HG03064 (cell line): ENCODE data around the gene PLEKHA7.

Experiments used
- ATAC-seq: cut with Tn5 transposase; IDR thresholded peaks from one replicate; pipeline ENCODE4 v1.9.1; 2021; ENCODE audit warnings: low read depth; ENCODE audit not compliant: unreplicated experiment

Gene PLEKHA7

GRCh38 chr11:16767137-16767536 lies 247.1 kb downstream of the PLEKHA7 start:
- no peak for ATAC-seq

- ATAC-seq = no peak
These were observed 249.3 kb downstream of the PLEKHA7 start for GRCh38 chr11:16764888-16765287.

GRCh38 chr11:16763746-16764145 lies 250.5 kb downstream of the PLEKHA7 start:
- ATAC-seq = no peak

- ATAC-seq = no peak
These were observed 254.2 kb downstream of the PLEKHA7 start for GRCh38 chr11:16759857-16760508.

- no peak for ATAC-seq
These were observed 255.7 kb downstream of the PLEKHA7 start for GRCh38 chr11:16758382-16759024.

- no peak for ATAC-seq
These were observed 263.8 kb downstream of the PLEKHA7 start for GRCh38 chr11:16750417-16750816.

GRCh38 chr11:16749666-16750065 lies 264.5 kb downstream of the PLEKHA7 start:
- no peak for ATAC-seq

- no peak for ATAC-seq
These were observed 265.1 kb downstream of the PLEKHA7 start for GRCh38 chr11:16749092-16749491.

- ATAC-seq = no peak
These were observed 268.1 kb downstream of the PLEKHA7 start for GRCh38 chr11:16745950-16746605.

- ATAC-seq = no peak
These were observed 270.0 kb downstream of the PLEKHA7 start for GRCh38 chr11:16744128-16744725.

GRCh38 chr11:16743478-16743877 lies 270.7 kb downstream of the PLEKHA7 start:
- ATAC-seq = no peak

GRCh38 chr11:16741473-16741872 lies 272.7 kb downstream of the PLEKHA7 start:
- ATAC-seq = no peak

- no peak for ATAC-seq
These were observed 275.0 kb downstream of the PLEKHA7 start for GRCh38 chr11:16738947-16739815.

- peak; percentile 99 for ATAC-seq
These were observed 275.8 kb downstream of the PLEKHA7 start, which contains the start of gene C11orf58 for GRCh38 chr11:16738193-16738946. TSS of gene C11orf58 (plus strand) at chr11:16738647. CDS start at chr11:16738779, 132 bp downstream.

GRCh38 chr11:16737818-16738192 lies 276.4 kb downstream of the PLEKHA7 start:
- ATAC-seq = peak; percentile 4
